A549 treated with ZK216348 at 1 μM for 4 hours (cell line): ENCODE results near the gene E2F3. TPM values are rescaled to one million over a fixed set of nuclear protein-coding genes. Genes with fewer than 3 reads are reported as not detected.

Experiments
- total RNA-seq: library from RNA; stranded (reverse); fragments of 200-300 nt; extraction: Qiagen RNA extraction; gene quantifications from 5 replicates; pipeline ENCODE4 v1.2.3, GENCODE V29; 2022; ENCODE audit warnings: low read depth

E2F3 gene
- 10.5 to 13.6 TPM (median 13.3 TPM) in 5 replicates for total RNA-seq

GRCh38 chr6:20401205-20402091 lies at the start of gene E2F3:
Gene E2F3, plus strand, starts transcription at chr6:20401879. Its CDS starts 354 bp downstream, at chr6:20402233.

GRCh38 chr6:20534295-20535262 lies 132.9 kb downstream of the E2F3 start, which contains the start of gene CDKAL1:
Gene CDKAL1, plus strand, starts transcription at chr6:20534457. Its CDS starts 11,894 bp downstream, at chr6:20546351.

Other genes starting within 250 kb of the E2F3 start
- 2.2 to 3.9 TPM (median 3.0 TPM) in 5 replicates for gene MBOAT1, start 189.4 kb upstream of the E2F3 start, total RNA-seq
- gene CDKAL1, start 132.6 kb downstream of the E2F3 start, total RNA-seq: 2.8 to 4.5 TPM (median 3.0 TPM) in 5 replicates